Aorta (tissue), 5 donors: ENCODE data around the gene KRT25. TPM values are rescaled to one million over a fixed set of nuclear protein-coding genes. Genes with fewer than 3 reads are reported as not detected.
A peak's percentile ranks its signal among the peaks of the same experiment; 100 is the strongest.

Experiments
- ATAC-seq: fragments of 200-7000 bp; cut with Tn5 transposase; one replicate; pipeline ENCODE4 v1.9.1; 2022; ENCODE audit warnings: moderate library complexity; ENCODE audit not compliant: low FRiP score
- DNase-seq, 2 donors: peaks; one replicate each; pipeline ENCODE4 v3.0.0-alpha.2; 2020
- H3K27ac ChIP-seq, 2 donors: one replicate each; pipeline ENCODE4 v1.5.1; 2013; ENCODE audit warnings: low read length in 2 of 2, mild to moderate bottlenecking in 2 of 2, moderate library complexity in 2 of 2, control low read depth in 1 of 2, inconsistent platforms in 1 of 2, low read depth in 1 of 2
- H3K27me3 ChIP-seq, 2 donors: one replicate each; pipeline ENCODE4 v1.6.1; 2013; ENCODE audit warnings: control low read depth in 1 of 2, low read length in 1 of 2, mild to moderate bottlenecking in 1 of 2, moderate library complexity in 1 of 2; ENCODE audit not compliant: insufficient read depth in 2 of 2, control insufficient read depth in 1 of 2
- H3K36me3 ChIP-seq, 2 donors: one replicate each; pipeline ENCODE4 v1.6.1; 2013; ENCODE audit warnings: control low read depth in 1 of 2, low read length in 1 of 2, mild to moderate bottlenecking in 1 of 2; ENCODE audit not compliant: insufficient read depth in 2 of 2, control insufficient read depth in 1 of 2
- H3K4me1 ChIP-seq, 2 donors: one replicate each; pipeline ENCODE4 v1.6.1; 2013; ENCODE audit warnings: low read length in 2 of 2, control low read depth in 1 of 2, mild to moderate bottlenecking in 1 of 2, moderate library complexity in 1 of 2; ENCODE audit not compliant: insufficient read depth in 2 of 2, control insufficient read depth in 1 of 2
- H3K4me3 ChIP-seq, 2 donors: one replicate each; pipeline ENCODE4 v1.5.1; 2013; ENCODE audit warnings: low read length in 2 of 2, control low read depth in 1 of 2, mild to moderate bottlenecking in 1 of 2
- H3K9me3 ChIP-seq: one replicate; pipeline ENCODE4 v1.6.1; 2013; ENCODE audit warnings: mild to moderate bottlenecking, low read length; ENCODE audit not compliant: control insufficient read depth
- WGBS, 2 donors: extraction: QIAGEN DNeasy Blood & Tissue Kit; methylation state at CpG; one replicate each; pipeline ENCODE4 v1.1.7; 2013; 5-methylcytosine and 5-hydroxymethylcytosine counted together
- intact Hi-C, 2 donors: fragments of 100-400 bp; cut with DNase I; formaldehyde crosslinking; loops; one replicate each; pipeline versions ENCODE4 v1.14.2 to v1.15.0; 2022
- polyA plus RNA-seq, 2 donors: library from polyadenylated mRNA; stranded (reverse); fragments of 200-250 nt; gene quantifications; one replicate each; pipeline ENCODE4 v1.2.3, GENCODE V29; 2013
- total RNA-seq, 2 donors: library from RNA; stranded (reverse); fragmentation: NEBNext Ultra II Directional; extraction: Animal tissue kit (Norgen Biotek cat#: 25700); gene quantifications; one replicate each; pipeline ENCODE4 v1.2.1, GENCODE V29; 2021
- donor health status: healthy with polysubstance abuse.
- donor health status: Bipolar disorder and iron deficiency.
- donor health status: DM: no; HTN: no; CAD: no.
- donor health status: DM: no; HTN: no; CAD: no.
- donor health status: DM: yes; HTN: yes; CAD: no.

Gene KRT25
- total and polyA plus RNA-seq, 4 donors: not detected

DNA sequence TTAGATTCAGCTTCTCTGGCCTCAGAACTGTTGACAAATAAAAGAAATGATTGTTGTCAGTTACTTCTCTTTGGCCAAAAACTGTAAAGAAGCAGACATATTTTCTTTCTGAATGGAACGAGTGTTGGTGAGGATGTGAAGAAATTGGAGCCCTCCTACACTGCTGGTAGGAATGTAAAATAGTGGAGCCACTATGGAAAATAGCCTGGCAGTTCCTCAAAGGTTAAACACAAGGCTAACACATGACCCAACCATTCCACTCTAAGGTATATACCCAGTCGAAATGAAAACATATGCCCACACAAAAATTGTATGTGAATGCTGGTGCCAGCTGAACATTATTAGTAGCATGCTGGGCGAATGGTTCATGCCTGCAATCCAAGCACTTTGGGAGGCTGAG lies 37.4 kb downstream of the KRT25 start:
- H3K27ac ChIP-seq: no peak overlapping the region
- intact Hi-C loops: loop anchor here in 1 of 2 donors (2.0 kb wide), 1 partner anchor 33 kb away; no protein-coding TSS in a partner anchor
- H3K36me3 ChIP-seq: no peaks in the 10 kb centered on the region
- peaks cover 0 to 1% of the 10 kb centered on the region in 2 donors for H3K27me3 ChIP-seq
- no peaks in the 10 kb centered on the region for H3K9me3 ChIP-seq
- ATAC-seq (no peak), DNase-seq (no peak)
- H3K4me3 ChIP-seq: no peak overlapping the region
- H3K4me1 ChIP-seq: peaks cover 0 to 1% of the 10 kb centered on the region in 2 donors
- WGBS, 2 donors: 48 to 55% methylated on average over 3 of the region's 3 CpGs

- DNase-seq (no peak), ATAC-seq (no peak)
- H3K4me1 ChIP-seq: peaks cover 0 to 1% of the 10 kb centered on the region in 2 donors
- H3K36me3 ChIP-seq: no peaks in the 10 kb centered on the region
- no peak overlapping the region for H3K27ac ChIP-seq
- no peaks in the 10 kb centered on the region for H3K9me3 ChIP-seq
- H3K4me3 ChIP-seq: no peak overlapping the region
- 51 to 56% methylated on average over 6 of the region's 6 CpGs for WGBS, 2 donors
- intact Hi-C loops: no loop called here
- H3K27me3 ChIP-seq: no peaks in the 10 kb centered on the region
Observed at GRCh38 chr17:40714473-40714872, 40.7 kb downstream of the KRT25 start.

DNA sequence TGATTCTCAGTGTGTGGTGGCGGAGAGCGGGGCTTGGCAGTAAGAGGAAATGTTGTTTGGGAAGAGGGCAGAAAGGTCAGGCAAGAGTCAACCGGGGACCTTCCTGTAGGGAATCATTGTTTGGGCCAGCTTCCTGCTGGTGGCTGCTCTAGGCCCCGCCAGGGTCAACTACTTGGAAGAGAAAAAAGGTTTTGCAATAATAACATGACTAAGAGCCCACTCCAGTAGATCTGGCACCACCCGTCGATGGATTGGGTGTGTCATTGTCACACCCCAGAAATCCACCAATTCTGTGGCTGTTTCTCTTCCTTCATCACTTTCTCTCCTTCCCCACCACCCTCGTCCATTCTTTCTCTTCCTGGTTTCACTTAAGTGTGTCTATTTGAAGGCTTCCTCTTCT lies 47.4 kb downstream of the KRT25 start:
- intact Hi-C loops: no loop called here
- peak in 1 of 2 donors; percentile 53 for DNase-seq

GRCh38 chr17:40705584-40705983 lies 49.5 kb downstream of the KRT25 start:
- no peak for DNase-seq
- intact Hi-C loops: no loop called here
- no peaks in the 10 kb centered on the region for H3K27me3 ChIP-seq
- no peaks in the 10 kb centered on the region for H3K9me3 ChIP-seq
- no peak overlapping the region for H3K27ac ChIP-seq
- no peak overlapping the region for H3K4me3 ChIP-seq
- no peaks in the 10 kb centered on the region for H3K4me1 ChIP-seq
- 60 to 63% methylated on average over 4 of the region's 4 CpGs for WGBS, 2 donors
- no peaks in the 10 kb centered on the region for H3K36me3 ChIP-seq
- no peak for ATAC-seq

More for the DNA sequence above, 47.4 kb downstream of the KRT25 start:
- ATAC-seq: peak; percentile 90
- H3K27ac ChIP-seq: no peak overlapping the region
- no peaks in the 10 kb centered on the region for H3K27me3 ChIP-seq
- H3K9me3 ChIP-seq: no peaks in the 10 kb centered on the region
- H3K4me1 ChIP-seq: no peaks in the 10 kb centered on the region
- no peak overlapping the region for H3K4me3 ChIP-seq
- no peaks in the 10 kb centered on the region for H3K36me3 ChIP-seq
- 46% methylated on average over 7 of the region's 7 CpGs for WGBS, 2 donors

DNA sequence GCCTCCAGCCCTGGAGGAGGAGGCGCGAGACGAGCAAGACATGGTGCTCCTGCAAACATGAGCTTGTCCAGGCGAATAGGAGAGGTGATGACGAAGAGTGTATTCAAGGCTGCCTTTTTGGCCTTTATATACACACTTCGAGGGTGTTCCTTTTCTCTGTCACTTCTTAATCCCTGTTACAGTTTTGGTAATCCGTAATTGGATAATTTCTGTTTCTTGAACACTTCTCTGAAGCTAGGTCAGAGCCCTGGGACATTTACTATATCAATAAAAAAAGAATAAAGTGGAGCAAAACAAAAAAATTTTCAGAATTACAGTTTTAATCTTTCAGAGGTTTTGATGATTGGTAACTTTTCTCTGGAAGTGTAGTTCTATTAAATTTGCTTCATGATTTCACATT lies 51.5 kb downstream of the KRT25 start, which contains the start of gene KRT24:
Gene KRT24, minus strand, starts transcription at position 101 of the 400 bp plus-strand sequence. Its CDS starts 59 bp downstream, at position 42.
- 73 to 78% methylated on average over 7 of the region's 7 CpGs for WGBS, 2 donors
- no peak within 1 kb of the TSS for H3K4me3 ChIP-seq
- no peaks in the 10 kb centered on the region for H3K27me3 ChIP-seq
- H3K4me1 ChIP-seq: no peaks in the 10 kb centered on the region
- no peak within 1 kb of the TSS for H3K27ac ChIP-seq
- intact Hi-C loops: no loop called here
- DNase-seq (no peak), ATAC-seq (no peak)
- H3K36me3 ChIP-seq: no peaks in the 10 kb centered on the region
- H3K9me3 ChIP-seq: no peaks in the 10 kb centered on the region

- WGBS, 2 donors: 84 to 85% methylated on average over 3 of the region's 3 CpGs
- intact Hi-C loops: no loop called here
- H3K9me3 ChIP-seq: no peaks in the 10 kb centered on the region
- no peaks in the 10 kb centered on the region for H3K27me3 ChIP-seq
- H3K4me3 ChIP-seq: no peak overlapping the region
- ATAC-seq: no peak
- no peaks in the 10 kb centered on the region for H3K4me1 ChIP-seq
- no peak overlapping the region for H3K27ac ChIP-seq
- no peak for DNase-seq
- no peaks in the 10 kb centered on the region for H3K36me3 ChIP-seq
Observed at GRCh38 chr17:40702271-40702670, 52.9 kb downstream of the KRT25 start.

DNA sequence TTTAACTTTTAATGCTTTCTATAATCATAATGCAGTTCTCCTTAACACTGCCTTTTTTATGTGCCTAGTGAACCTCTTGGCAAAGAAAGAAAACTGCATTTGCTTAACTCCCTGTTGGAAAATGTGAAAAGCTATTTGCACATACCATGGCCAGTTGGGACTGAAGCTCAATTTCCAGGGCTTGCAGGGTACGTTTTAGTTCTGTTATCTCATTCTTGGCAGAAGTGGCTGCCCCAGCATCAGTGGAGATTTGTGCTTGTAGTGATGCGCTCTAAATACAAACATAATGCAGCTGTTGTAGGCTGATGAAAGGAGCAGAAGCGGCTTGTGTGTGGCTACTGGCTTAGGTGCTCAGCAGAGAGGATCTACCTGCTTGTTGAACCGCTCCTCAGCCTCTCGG lies 55.3 kb downstream of the KRT25 start:
- DNase-seq (no peak), ATAC-seq (peak; percentile 44)
- Histone ChIP-seq H3K4me3 (no peak overlapping the region), H3K27ac (no peak overlapping the region), H3K9me3 (no peaks in the 10 kb centered on the region), H3K27me3 (no peaks in the 10 kb centered on the region), H3K4me1 (no peaks in the 10 kb centered on the region), H3K36me3 (no peaks in the 10 kb centered on the region)
- 55% methylated on average over 5 of the region's 5 CpGs for WGBS, 2 donors
- intact Hi-C loops: no loop called here

GRCh38 chr17:40699371-40699770 lies 55.8 kb downstream of the KRT25 start:
- no peak overlapping the region for H3K27ac ChIP-seq
- no peak overlapping the region for H3K4me3 ChIP-seq
- 20 to 24% methylated on average over 9 of the region's 9 CpGs for WGBS, 2 donors
- H3K27me3 ChIP-seq: no peaks in the 10 kb centered on the region
- ATAC-seq (peak; percentile 54), DNase-seq (no peak)
- intact Hi-C loops: no loop called here
- no peaks in the 10 kb centered on the region for H3K36me3 ChIP-seq
- H3K4me1 ChIP-seq: no peaks in the 10 kb centered on the region
- no peaks in the 10 kb centered on the region for H3K9me3 ChIP-seq
